H9 (cell line): ENCODE measurements around the gene DIS3L2. TPM values are rescaled to one million over a fixed set of nuclear protein-coding genes. Genes with fewer than 3 reads are reported as not detected.

Experiments
- DNase-seq: peaks from one replicate; pipeline ENCODE4 v3.0.0-alpha.2; 2017
- H2AFZ ChIP-seq: one replicate; pipeline ENCODE4 v1.6.1; 2013; ENCODE audit warnings: mild to moderate bottlenecking, low read length, control low read depth, moderate library complexity
- H2AK5ac ChIP-seq: 2 replicates; pipeline ENCODE4 v1.6.1; 2013; ENCODE audit warnings: low read length, control low read depth, mixed read lengths; ENCODE audit not compliant: insufficient read length
- H2BK120ac ChIP-seq: one replicate; pipeline ENCODE4 v1.6.1; 2013; ENCODE audit warnings: low read depth, mild to moderate bottlenecking, low read length, control low read depth, inconsistent platforms; ENCODE audit not compliant: poor library complexity, severe bottlenecking
- H2BK12ac ChIP-seq: 2 replicates; pipeline ENCODE4 v1.6.1; 2013; ENCODE audit warnings: low read length, control low read depth, mixed read lengths, low read depth; ENCODE audit not compliant: insufficient read length
- H2BK15ac ChIP-seq: 2 replicates; pipeline ENCODE4 v1.6.1; 2013; ENCODE audit warnings: low read depth, low read length, control low read depth
- H2BK20ac ChIP-seq: one replicate; pipeline ENCODE4 v1.6.1; 2013; ENCODE audit warnings: low read depth, mild to moderate bottlenecking, low read length, control low read depth, inconsistent platforms; ENCODE audit not compliant: poor library complexity, severe bottlenecking
- H2BK5ac ChIP-seq: 2 replicates; pipeline ENCODE4 v1.6.1; 2013; ENCODE audit warnings: low read length, control low read depth, mixed read lengths; ENCODE audit not compliant: insufficient read length
- H3K14ac ChIP-seq: 2 replicates; pipeline ENCODE4 v1.6.1; 2013; ENCODE audit warnings: low read length, control low read depth; ENCODE audit not compliant: insufficient read depth
- H3K18ac ChIP-seq: 2 replicates; pipeline ENCODE4 v1.6.1; 2013; ENCODE audit warnings: low read depth, mild to moderate bottlenecking, mixed read lengths, low read length, control low read depth; ENCODE audit not compliant: insufficient read length
- H3K23ac ChIP-seq: 2 replicates; pipeline ENCODE4 v1.6.1; 2013; ENCODE audit warnings: low read length, control low read depth, mixed read lengths, low read depth; ENCODE audit not compliant: insufficient read length
- H3K23me2 ChIP-seq: 2 replicates; pipeline ENCODE4 v1.6.1; 2013; ENCODE audit warnings: low read depth, mild to moderate bottlenecking, mixed read lengths, low read length, control low read depth; ENCODE audit not compliant: insufficient read length, poor library complexity, severe bottlenecking
- H3K27ac ChIP-seq: 2 replicates; pipeline ENCODE4 v1.5.1; 2013; ENCODE audit warnings: low read length, control low read depth, mixed read lengths, low read depth; ENCODE audit not compliant: insufficient read length
- H3K27me3 ChIP-seq: 2 replicates; pipeline ENCODE4 v1.6.1; 2013; ENCODE audit warnings: low read length, control low read depth, inconsistent platforms; ENCODE audit not compliant: insufficient read depth
- H3K4ac ChIP-seq: 2 replicates; pipeline ENCODE4 v1.6.1; 2013; ENCODE audit warnings: low read depth, mild to moderate bottlenecking, control low read depth, inconsistent platforms, low read length, moderate library complexity
- H3K4me1 ChIP-seq: 2 replicates; pipeline ENCODE4 v1.6.1; 2013; ENCODE audit warnings: low read length, control low read depth, inconsistent platforms; ENCODE audit not compliant: insufficient read depth
- H3K4me2 ChIP-seq: 2 replicates; pipeline ENCODE4 v1.6.1; 2013; ENCODE audit warnings: low read length, control low read depth, mixed read lengths; ENCODE audit not compliant: insufficient read length, insufficient read depth
- H3K56ac ChIP-seq: 2 replicates; pipeline ENCODE4 v1.6.1; 2013; ENCODE audit warnings: low read depth, mild to moderate bottlenecking, mixed read lengths, low read length, control low read depth; ENCODE audit not compliant: insufficient read length
- H3K79me1 ChIP-seq: 2 replicates; pipeline ENCODE4 v1.6.1; 2013; ENCODE audit warnings: low read depth, mild to moderate bottlenecking, moderate library complexity, low read length, control low read depth, inconsistent platforms; ENCODE audit not compliant: insufficient read depth, poor library complexity, severe bottlenecking
- H3K79me2 ChIP-seq: 2 replicates; pipeline ENCODE4 v1.6.1; 2013; ENCODE audit warnings: low read length, control low read depth, inconsistent platforms; ENCODE audit not compliant: insufficient read depth
- H3K9ac ChIP-seq: 2 replicates; pipeline ENCODE4 v1.6.1; 2013; ENCODE audit warnings: low read length, control low read depth, mixed read lengths; ENCODE audit not compliant: insufficient read length; ENCODE audit errors: extremely low read depth
- H3K9me3 ChIP-seq: one replicate; pipeline ENCODE4 v1.6.1; 2013; ENCODE audit warnings: low read depth, low read length, inconsistent platforms; ENCODE audit not compliant: control insufficient read depth
- H3T11ph ChIP-seq: one replicate; pipeline ENCODE4 v1.6.1; 2013; ENCODE audit warnings: mild to moderate bottlenecking, low read length, control low read depth, inconsistent platforms
- H4K20me1 ChIP-seq: one replicate; pipeline ENCODE4 v1.6.1; 2013; ENCODE audit not compliant: control insufficient read depth, insufficient read length, insufficient read depth
- H4K5ac ChIP-seq: 2 replicates; pipeline ENCODE4 v1.6.1; 2013; ENCODE audit warnings: low read depth, mild to moderate bottlenecking, mixed read lengths, low read length, control low read depth; ENCODE audit not compliant: insufficient read length
- H4K8ac ChIP-seq: replicated peaks from 2 replicates; pipeline ENCODE4 v1.6.1; 2013; ENCODE audit warnings: low read length, control low read depth, mixed read lengths, low read depth; ENCODE audit not compliant: insufficient read length
- H4K91ac ChIP-seq: 2 replicates; pipeline ENCODE4 v1.6.1; 2013; ENCODE audit warnings: low read depth, mild to moderate bottlenecking, moderate library complexity, mixed read lengths, low read length, control low read depth; ENCODE audit not compliant: insufficient read length
- H3K27ac Mint-ChIP-seq, 3 experiments: 2 replicates in 2 of 3; 3 replicates in 1 of 3; pipeline ENCODE4 v1.8.0; 2020 to 2021; ENCODE audit warnings: mixed read lengths in 3 of 3, mild to moderate bottlenecking in 1 of 3, moderate library complexity in 1 of 3
- H3K27me3 Mint-ChIP-seq: 2 replicates; pipeline ENCODE4 v1.8.0; 2021; ENCODE audit warnings: low read depth, mild to moderate bottlenecking, moderate library complexity, mixed read lengths
- H3K36me3 Mint-ChIP-seq, 3 experiments: 2 replicates in 2 of 3; 3 replicates in 1 of 3; pipeline ENCODE4 v1.8.0; 2020 to 2021; ENCODE audit warnings: low read depth in 3 of 3, mixed read lengths in 3 of 3; ENCODE audit not compliant: insufficient read depth in 1 of 3
- H3K4me1 Mint-ChIP-seq, 2 experiments: 2 replicates each; pipeline ENCODE4 v1.8.0; 2020; ENCODE audit warnings: mixed read lengths in 2 of 2
- H3K4me3 Mint-ChIP-seq, 2 experiments: 2 replicates in 1 of 2; 3 replicates in 1 of 2; pipeline ENCODE4 v1.8.0; 2020 to 2021; ENCODE audit warnings: mild to moderate bottlenecking in 2 of 2, mixed read lengths in 2 of 2, moderate library complexity in 1 of 2
- H3K9me3 Mint-ChIP-seq, 2 experiments: 2 replicates in 1 of 2; 3 replicates in 1 of 2; pipeline ENCODE4 v1.8.0; 2020; ENCODE audit warnings: mild to moderate bottlenecking in 2 of 2, mixed read lengths in 2 of 2, moderate library complexity in 1 of 2
- WGBS: extraction: QIAGEN DNeasy Blood & Tissue Kit; methylation state at CpG from one replicate; pipeline ENCODE4 v1.1.7; 2013; ENCODE audit warnings: missing lambda C conversion rate, low lambda C conversion rate, mixed read lengths; ENCODE audit not compliant: insufficient read length; ENCODE audit errors: extremely low coverage; 5-methylcytosine and 5-hydroxymethylcytosine counted together
- total RNA-seq: library from RNA; stranded (reverse); gene quantifications from 2 replicates; pipeline ENCODE4 v1.2.1, GENCODE V29; 2021
- TF ChIP-seq, protein P1 (sequence below): fragments of 200-600 bp; sonication (generic); conservative IDR thresholded peaks from 3 replicates; pipeline ENCODE4 v1.8.0; 2021; ENCODE audit warnings: antibody characterized with exemption, mild to moderate bottlenecking

The DIS3L2 gene
- total RNA-seq, 1 experiment from 2014 or later: 28.1 TPM

DNA sequence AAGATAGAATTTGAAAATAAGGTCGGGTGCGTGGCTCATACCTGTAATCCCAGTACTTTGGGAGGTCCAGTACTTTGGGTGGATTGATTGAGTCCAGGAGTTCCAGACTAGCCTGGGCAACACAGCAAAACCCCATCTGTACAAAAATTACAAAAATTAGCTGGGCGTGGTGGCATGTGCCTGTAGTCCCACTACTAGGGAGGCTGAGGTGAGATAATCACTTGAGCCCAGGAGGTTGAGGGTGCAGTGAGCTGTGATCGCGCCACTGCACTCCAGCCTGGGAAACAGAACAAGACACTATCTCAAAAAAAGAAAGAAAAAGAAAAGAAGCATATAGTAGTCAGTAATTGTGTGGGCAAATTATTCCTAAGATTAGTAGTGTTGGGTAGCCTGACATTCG is 222.8 kb downstream of the DIS3L2 start:
- Histone ChIP-seq H4K5ac (no peak overlapping the region), H3K14ac (no peak overlapping the region), H2BK120ac (no peak overlapping the region), H4K20me1 (no peaks in the 10 kb centered on the region), H2AFZ (no peak overlapping the region), H3K27me3 (no peaks in the 10 kb centered on the region), H3K9ac (no peak overlapping the region), H2BK5ac (no peak overlapping the region), H3K79me1 (no peaks in the 10 kb centered on the region), H3K79me2 (no peaks in the 10 kb centered on the region), H4K91ac (no peak overlapping the region), H2BK12ac (no peak overlapping the region), H2BK15ac (no peak overlapping the region), H4K8ac (no peak overlapping the region), H3K23ac (no peak overlapping the region), H3T11ph (no peak overlapping the region), H3K18ac (no peak overlapping the region), H3K9me3 (no peaks in the 10 kb centered on the region), H3K27ac (no peak overlapping the region), H3K4ac (no peak overlapping the region), H3K56ac (no peak overlapping the region), H2AK5ac (no peak overlapping the region), H3K4me2 (no peak overlapping the region), H2BK20ac (no peak overlapping the region), H3K4me1 (no peaks in the 10 kb centered on the region), H3K23me2 (no peaks in the 10 kb centered on the region)
- H3K4me3 Mint-ChIP-seq: no peak overlapping the region
- H3K27ac Mint-ChIP-seq: peak overlapping the region in 1 of 3 experiments; percentile 68; a peak in 1 of 7 replicates
- peaks cover 4 to 6% of the 10 kb centered on the region in 2 experiments; a peak in 3 of 5 replicates for H3K9me3 Mint-ChIP-seq
- peaks cover 0 to 15% (median 5%) of the 10 kb centered on the region in 3 experiments; a peak in 4 of 7 replicates for H3K36me3 Mint-ChIP-seq
- peaks cover 0 to 8% of the 10 kb centered on the region in 2 experiments; a peak in 3 of 4 replicates for H3K4me1 Mint-ChIP-seq
- H3K27me3 Mint-ChIP-seq: no peaks in the 10 kb centered on the region
- DNase-seq: no peak
- no CpG with 5 or more reads among the region's 6 CpGs for WGBS
- TF ChIP-seq, protein P1, sequence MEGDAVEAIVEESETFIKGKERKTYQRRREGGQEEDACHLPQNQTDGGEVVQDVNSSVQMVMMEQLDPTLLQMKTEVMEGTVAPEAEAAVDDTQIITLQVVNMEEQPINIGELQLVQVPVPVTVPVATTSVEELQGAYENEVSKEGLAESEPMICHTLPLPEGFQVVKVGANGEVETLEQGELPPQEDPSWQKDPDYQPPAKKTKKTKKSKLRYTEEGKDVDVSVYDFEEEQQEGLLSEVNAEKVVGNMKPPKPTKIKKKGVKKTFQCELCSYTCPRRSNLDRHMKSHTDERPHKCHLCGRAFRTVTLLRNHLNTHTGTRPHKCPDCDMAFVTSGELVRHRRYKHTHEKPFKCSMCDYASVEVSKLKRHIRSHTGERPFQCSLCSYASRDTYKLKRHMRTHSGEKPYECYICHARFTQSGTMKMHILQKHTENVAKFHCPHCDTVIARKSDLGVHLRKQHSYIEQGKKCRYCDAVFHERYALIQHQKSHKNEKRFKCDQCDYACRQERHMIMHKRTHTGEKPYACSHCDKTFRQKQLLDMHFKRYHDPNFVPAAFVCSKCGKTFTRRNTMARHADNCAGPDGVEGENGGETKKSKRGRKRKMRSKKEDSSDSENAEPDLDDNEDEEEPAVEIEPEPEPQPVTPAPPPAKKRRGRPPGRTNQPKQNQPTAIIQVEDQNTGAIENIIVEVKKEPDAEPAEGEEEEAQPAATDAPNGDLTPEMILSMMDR: no peak
